Measurements from ENCODE around the gene ERCC3. TPM values are rescaled to one million over a fixed set of nuclear protein-coding genes. Genes with fewer than 3 reads are reported as not detected.

ERCC3 gene
- polyA plus RNA-seq, 2 of the 4 experiments (the other 2 are of a cell fraction): 57.9 to 68.3 TPM

DNA sequence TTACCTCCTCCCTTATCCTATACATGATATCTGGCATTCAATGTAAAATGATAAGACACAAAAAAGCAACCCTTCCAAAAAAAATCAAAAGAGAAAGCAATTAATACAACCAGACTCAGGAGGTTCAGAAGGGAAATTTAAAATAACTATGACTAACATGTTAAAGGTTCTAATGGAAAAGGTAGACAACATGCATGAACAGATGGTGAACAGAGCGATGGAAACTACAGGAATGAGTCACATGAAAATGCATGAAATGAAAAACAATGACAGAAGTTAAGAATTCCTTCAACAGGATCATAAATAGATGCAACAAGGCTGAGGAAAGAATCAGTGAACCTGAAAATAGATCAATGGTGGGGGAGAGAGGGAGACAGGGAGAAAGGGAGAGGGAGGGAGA is 26.1 kb upstream of the ERCC3 start:
- WGBS (ENCODE audit: missing lambda C conversion rate): 97% methylated on average over 1 of the region's 1 CpG
- ChIA-PET CTCF (interaction anchor here (0.9 kb wide), 1 partner anchor 160 kb away, joined by 3 read pairs; no protein-coding TSS in a partner anchor), POLR2A (interaction anchor here (0.7 kb wide), 1 partner anchor 141 kb away, joined by 5 read pairs; no protein-coding TSS in a partner anchor)
- ATAC-seq (no peak), FAIRE-seq (no peak), DNase-seq (ENCODE audit: low read depth in 1 of 2, low spot score in 1 of 2) (no peak)
- TF ChIP-seq FOSL2 (IDR thresholded peaks at IDR 0.05) (no peak), FOSL2 (CRISPR knock-in tag; IDR thresholded peaks at IDR 0.05) (peak; percentile 56; the same call in 1 of the 2 replicates)
- TF ChIP-seq, protein P1, sequence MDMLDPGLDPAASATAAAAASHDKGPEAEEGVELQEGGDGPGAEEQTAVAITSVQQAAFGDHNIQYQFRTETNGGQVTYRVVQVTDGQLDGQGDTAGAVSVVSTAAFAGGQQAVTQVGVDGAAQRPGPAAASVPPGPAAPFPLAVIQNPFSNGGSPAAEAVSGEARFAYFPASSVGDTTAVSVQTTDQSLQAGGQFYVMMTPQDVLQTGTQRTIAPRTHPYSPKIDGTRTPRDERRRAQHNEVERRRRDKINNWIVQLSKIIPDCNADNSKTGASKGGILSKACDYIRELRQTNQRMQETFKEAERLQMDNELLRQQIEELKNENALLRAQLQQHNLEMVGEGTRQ (IDR thresholded peaks at IDR 0.05): no peak
- H3K4me2 ChIP-seq: no peak overlapping the region
- no peak overlapping the region for H3K4me3 ChIP-seq
- no peaks in the 10 kb centered on the region for H3K4me1 ChIP-seq
- peaks cover 18% of the 10 kb centered on the region for H3K9me3 ChIP-seq
- H3K27ac ChIP-seq: no peak overlapping the region

DNA sequence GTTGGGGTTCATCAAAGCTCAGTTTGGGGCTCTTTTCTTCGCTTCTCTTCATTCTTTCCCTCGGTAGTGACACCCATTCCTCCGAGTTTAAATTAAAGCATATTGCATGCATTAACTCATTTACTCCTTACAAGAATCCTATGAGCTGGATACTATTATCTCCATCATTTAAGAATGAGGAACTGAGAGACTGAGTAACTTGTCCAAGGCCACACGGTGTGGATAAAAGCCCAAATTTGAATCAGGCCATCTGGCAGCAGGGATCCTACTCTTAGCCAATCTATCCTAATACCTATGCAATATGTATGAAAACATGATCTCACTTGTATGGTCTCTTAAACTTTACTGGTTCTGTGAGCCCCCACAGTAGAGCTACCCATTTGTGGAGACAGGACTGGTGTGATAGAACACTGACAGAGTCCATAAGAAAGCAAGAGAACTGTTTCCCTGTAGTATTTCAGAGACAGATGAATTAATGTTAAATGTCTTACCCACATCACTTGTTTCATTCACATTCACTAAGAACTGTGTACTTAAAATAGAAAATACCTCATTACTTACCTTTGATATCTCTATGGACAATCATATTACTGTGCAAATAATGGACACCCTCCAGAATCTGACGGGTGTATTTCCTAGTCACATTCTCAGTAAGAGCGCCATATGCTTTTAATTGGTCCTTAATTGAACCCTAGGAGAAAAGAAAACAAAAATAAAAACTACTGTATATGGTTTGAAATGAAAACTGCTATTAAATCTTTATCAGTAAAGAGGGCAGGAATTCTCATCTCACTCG is 20.4 kb upstream of the ERCC3 start:
- FAIRE-seq (no peak), DNase-seq (ENCODE audit: low read depth in 1 of 2, low spot score in 1 of 2) (no peak), ATAC-seq (no peak)
- Histone ChIP-seq H3K9me3 (no peaks in the 10 kb centered on the region), H3K4me2 (no peak overlapping the region), H3K4me1 (no peaks in the 10 kb centered on the region), H3K27ac (no peak overlapping the region), H3K4me3 (no peak overlapping the region)
- POLR2A ChIA-PET: no interaction called here
- TF ChIP-seq ZC3H11A (IDR thresholded peaks at IDR 0.05) (no peak), NPAS2 (CRISPR knock-in tag; IDR thresholded peaks at IDR 0.05; ENCODE audit: borderline replicate concordance) (no peak), FOSB (CRISPR knock-in tag; IDR thresholded peaks at IDR 0.05) (no peak), POLR2A (IDR thresholded peaks at IDR 0.05; ENCODE audit: low read length) (no peak), TP53 (CRISPR knock-in tag; IDR thresholded peaks at IDR 0.05) (no peak), PHF8 (IDR thresholded peaks at IDR 0.05; ENCODE audit: borderline replicate concordance, low read depth) (no peak)
- TF ChIP-seq, protein P2, sequence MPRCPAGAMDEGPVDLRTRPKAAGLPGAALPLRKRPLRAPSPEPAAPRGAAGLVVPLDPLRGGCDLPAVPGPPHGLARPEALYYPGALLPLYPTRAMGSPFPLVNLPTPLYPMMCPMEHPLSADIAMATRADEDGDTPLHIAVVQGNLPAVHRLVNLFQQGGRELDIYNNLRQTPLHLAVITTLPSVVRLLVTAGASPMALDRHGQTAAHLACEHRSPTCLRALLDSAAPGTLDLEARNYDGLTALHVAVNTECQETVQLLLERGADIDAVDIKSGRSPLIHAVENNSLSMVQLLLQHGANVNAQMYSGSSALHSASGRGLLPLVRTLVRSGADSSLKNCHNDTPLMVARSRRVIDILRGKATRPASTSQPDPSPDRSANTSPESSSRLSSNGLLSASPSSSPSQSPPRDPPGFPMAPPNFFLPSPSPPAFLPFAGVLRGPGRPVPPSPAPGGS (IDR thresholded peaks at IDR 0.05): no peak
- TF ChIP-seq, protein P3, sequence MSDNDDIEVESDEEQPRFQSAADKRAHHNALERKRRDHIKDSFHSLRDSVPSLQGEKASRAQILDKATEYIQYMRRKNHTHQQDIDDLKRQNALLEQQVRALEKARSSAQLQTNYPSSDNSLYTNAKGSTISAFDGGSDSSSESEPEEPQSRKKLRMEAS (IDR thresholded peaks at IDR 0.05): no peak
- WGBS (ENCODE audit: missing lambda C conversion rate): 94% methylated on average over 7 of the region's 7 CpGs
- CTCF ChIA-PET: interaction anchor here (1.3 to 1.5 kb wide), 3 partner anchors 10 to 165 kb away, joined by 4 to 5 read pairs (median 5); no protein-coding TSS in a partner anchor

DNA sequence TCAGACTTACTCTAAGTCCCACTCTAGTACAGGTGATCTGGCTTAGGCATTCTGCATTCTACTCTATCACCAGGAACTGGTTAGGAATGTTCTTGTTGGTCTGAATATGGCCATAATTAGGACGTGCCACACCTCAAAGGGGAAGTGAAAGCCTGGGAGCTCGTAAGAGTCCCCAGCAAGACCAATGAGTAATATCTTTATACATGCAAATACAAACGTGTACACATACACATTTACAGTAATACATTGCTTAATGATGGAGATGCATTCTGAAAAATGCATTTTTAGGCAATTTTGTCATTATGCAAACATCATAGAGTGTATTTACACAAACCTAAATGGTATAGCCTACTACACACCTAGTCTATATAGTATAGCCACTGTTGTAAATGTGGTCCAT is 19.5 kb upstream of the ERCC3 start:
- whole genome bisulfite sequencing (ENCODE audit: missing lambda C conversion rate): 59% methylated on average over 3 of the region's 3 CpGs
- POLR2A ChIA-PET: interaction anchor here (0.5 kb wide), 1 partner anchor 41 kb away, joined by 3 read pairs; no protein-coding TSS in a partner anchor
- CTCF ChIA-PET: interaction anchor here (0.6 to 2.2 kb wide), 4 partner anchors 11 to 166 kb away, joined by 3 to 8 read pairs (median 4); no protein-coding TSS in a partner anchor
- FAIRE-seq (no peak), DNase-seq (ENCODE audit: low read depth in 1 of 2, low spot score in 1 of 2) (no peak), ATAC-seq (no peak)
- no peak overlapping the region for H3K27ac ChIP-seq
- no peaks in the 10 kb centered on the region for H3K4me1 ChIP-seq
- no peak overlapping the region for H3K4me3 ChIP-seq
- no peak for TF ChIP-seq PHF8 (IDR thresholded peaks at IDR 0.05; ENCODE audit: borderline replicate concordance, low read depth)
- TF ChIP-seq ZFP36 (IDR thresholded peaks at IDR 0.05; ENCODE audit: borderline replicate concordance, partially characterized antibody): no peak
- TF ChIP-seq, protein P1 (IDR thresholded peaks at IDR 0.05): no peak
- TF ChIP-seq, protein P4, sequence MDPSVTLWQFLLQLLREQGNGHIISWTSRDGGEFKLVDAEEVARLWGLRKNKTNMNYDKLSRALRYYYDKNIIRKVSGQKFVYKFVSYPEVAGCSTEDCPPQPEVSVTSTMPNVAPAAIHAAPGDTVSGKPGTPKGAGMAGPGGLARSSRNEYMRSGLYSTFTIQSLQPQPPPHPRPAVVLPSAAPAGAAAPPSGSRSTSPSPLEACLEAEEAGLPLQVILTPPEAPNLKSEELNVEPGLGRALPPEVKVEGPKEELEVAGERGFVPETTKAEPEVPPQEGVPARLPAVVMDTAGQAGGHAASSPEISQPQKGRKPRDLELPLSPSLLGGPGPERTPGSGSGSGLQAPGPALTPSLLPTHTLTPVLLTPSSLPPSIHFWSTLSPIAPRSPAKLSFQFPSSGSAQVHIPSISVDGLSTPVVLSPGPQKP (IDR thresholded peaks at IDR 0.05; ENCODE audit: low read depth, low read length): no peak
- TF ChIP-seq CHD4 (IDR thresholded peaks at IDR 0.05; ENCODE audit: borderline replicate concordance): no peak
- TF ChIP-seq MAZ (IDR thresholded peaks at IDR 0.05; ENCODE audit: borderline replicate concordance, low read depth, low read length): no peak
- TF ChIP-seq, protein P3 (IDR thresholded peaks at IDR 0.05): no peak
- no peak for TF ChIP-seq CBX8 (IDR thresholded peaks at IDR 0.05)
- no peak overlapping the region for H3K4me2 ChIP-seq
- no peaks in the 10 kb centered on the region for H3K9me3 ChIP-seq

Data from A549 (cell line).